Left ventricle myocardium inferior (tissue), 1 donor: Measurements from ENCODE around the gene P3H3. TPM values are rescaled to one million over a fixed set of nuclear protein-coding genes. Genes with fewer than 3 reads are reported as not detected.

Experiments used
- total RNA-seq: library from RNA; stranded (reverse); fragmentation: NEBNext Ultra II Directional; extraction: Animal tissue kit (Norgen Biotek cat#: 25700); gene quantifications from one replicate; pipeline ENCODE4 v1.2.1, GENCODE V29; 2021
- donor health status: DM: no; HTN: yes; CAD: no; lungs with severe emphysema.

The P3H3 gene
- total RNA-seq, 1 donor from 2014 or later = 17.5 TPM

Other genes starting within 250 kb of the P3H3 start
- 151 TPM for gene CHD4, start 221.0 kb upstream of the P3H3 start, total RNA-seq
- 7.0 TPM for gene LPAR5, start 192.4 kb upstream of the P3H3 start, total RNA-seq
- 1.4 TPM for gene ACRBP, start 181.0 kb upstream of the P3H3 start, total RNA-seq
- gene ING4, start 165.3 kb upstream of the P3H3 start, total RNA-seq = 23.2 TPM
- gene ZNF384, start 139.0 kb upstream of the P3H3 start, total RNA-seq = 26.5 TPM
- 0.41 TPM for gene PIANP, start 127.6 kb upstream of the P3H3 start, total RNA-seq
- gene COPS7A, start 104.4 kb upstream of the P3H3 start, total RNA-seq = 73.2 TPM
- 153 TPM for gene MLF2, start 75.3 kb upstream of the P3H3 start, total RNA-seq
- 104 TPM for gene PTMS, start 62.0 kb upstream of the P3H3 start, total RNA-seq
- gene LAG3, start 55.9 kb upstream of the P3H3 start, total RNA-seq = not detected
- 7.4 TPM for gene CD4, start 38.9 kb upstream of the P3H3 start, total RNA-seq
- 6.5 TPM for gene GPR162, start 6.6 kb upstream of the P3H3 start, total RNA-seq
- gene GNB3, start 12.5 kb downstream of the P3H3 start, total RNA-seq = 7.5 TPM
- gene CDCA3, start 22.9 kb downstream of the P3H3 start, total RNA-seq = 0.55 TPM
- 73.6 TPM for gene USP5, start 23.7 kb downstream of the P3H3 start, total RNA-seq
- 753 TPM for gene TPI1, start 39.1 kb downstream of the P3H3 start, total RNA-seq
- 3.2 TPM for gene SPSB2, start 44.9 kb downstream of the P3H3 start, total RNA-seq
- 11.6 TPM for gene LRRC23, start 76.4 kb downstream of the P3H3 start, total RNA-seq
- gene ENO2, start 86.2 kb downstream of the P3H3 start, total RNA-seq = 14.8 TPM
- 71.4 TPM for gene ATN1, start 99.6 kb downstream of the P3H3 start, total RNA-seq
- gene RNU7-1, start 115.4 kb downstream of the P3H3 start, total RNA-seq = not detected
- gene C12orf57, start 115.6 kb downstream of the P3H3 start, total RNA-seq = 227 TPM
- 6.7 TPM for gene PTPN6, start 122.9 kb downstream of the P3H3 start, total RNA-seq
- 142 TPM for gene PHB2, start 142.3 kb downstream of the P3H3 start, total RNA-seq
- gene EMG1, start 142.5 kb downstream of the P3H3 start, total RNA-seq = 44.3 TPM
- gene LPCAT3, start 190.1 kb downstream of the P3H3 start, total RNA-seq = 35.1 TPM
- 108 TPM for gene C1S, start 232.3 kb downstream of the P3H3 start, total RNA-seq